HG02610 (cell line): ENCODE measurements around the gene CD72.
A peak's percentile ranks its signal among the peaks of the same experiment; 100 is the strongest.
"Not testable (repeated sequence)": the region's sequence is repeated elsewhere in the genome, so short reads cannot be mapped to it uniquely, and the experiment has no call there.

Source experiments
- ATAC-seq: cut with Tn5 transposase; IDR thresholded peaks from one replicate; pipeline ENCODE4 v1.9.1; 2021; ENCODE audit warnings: mild to moderate bottlenecking, moderate library complexity; ENCODE audit not compliant: unreplicated experiment

Gene CD72

DNA sequence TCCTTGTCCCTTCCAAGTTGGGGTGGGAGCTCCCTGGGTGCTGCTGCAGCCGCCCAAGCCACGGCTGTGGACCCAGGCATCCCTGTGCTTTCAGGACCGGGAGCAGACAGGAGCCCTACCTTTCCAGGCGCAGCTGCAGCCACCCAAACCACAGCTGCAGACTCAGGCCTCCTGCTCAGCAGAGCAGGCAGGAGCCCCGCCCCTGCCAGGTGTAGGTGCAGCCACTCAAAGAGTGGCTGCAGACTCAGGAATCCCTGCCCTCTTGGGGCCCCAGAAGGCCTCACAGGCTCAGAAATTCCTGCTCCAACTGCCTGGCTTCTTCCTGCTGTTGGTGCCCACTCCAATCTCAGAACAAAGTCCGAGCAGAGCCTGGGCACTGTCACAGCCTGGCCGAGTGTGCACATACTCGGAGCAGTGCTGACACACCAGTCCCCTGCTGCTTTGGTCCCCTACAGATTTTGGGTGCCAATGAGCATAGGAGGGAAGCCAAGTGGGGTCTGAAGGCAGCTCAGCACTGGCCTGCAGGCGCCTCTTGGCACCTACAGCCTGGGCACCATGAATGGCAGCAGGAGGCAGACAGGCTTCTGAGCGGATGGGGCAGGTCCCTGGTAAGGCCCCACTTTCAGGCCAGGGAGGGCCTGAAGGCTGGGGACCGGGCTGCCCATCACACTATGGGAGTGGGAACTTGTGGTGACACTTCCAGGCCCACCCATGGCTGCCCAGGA, 19.2 kb downstream of the CD72 start:
- ATAC-seq: no peak

DNA sequence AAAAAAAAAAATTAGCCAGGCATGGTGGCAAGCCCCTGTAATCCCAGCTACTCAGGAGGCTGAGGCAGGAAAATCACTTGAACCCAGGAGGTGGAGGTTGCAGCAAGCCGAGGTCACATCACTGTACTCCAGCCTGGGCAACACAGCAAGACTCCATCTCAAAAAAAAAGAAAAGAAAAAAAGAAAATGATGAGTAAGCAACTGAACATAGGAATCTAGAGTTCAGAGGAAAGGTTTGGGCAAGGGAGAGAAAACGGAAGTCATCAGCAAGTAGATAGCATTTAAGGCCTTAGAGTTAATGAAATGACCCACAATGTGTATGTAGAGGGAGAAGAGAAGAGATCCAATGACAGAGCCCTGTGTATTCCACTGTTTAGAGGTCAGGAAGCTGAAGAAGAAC, 21.3 kb downstream of the CD72 start:
- not testable (repeated sequence) for ATAC-seq

DNA sequence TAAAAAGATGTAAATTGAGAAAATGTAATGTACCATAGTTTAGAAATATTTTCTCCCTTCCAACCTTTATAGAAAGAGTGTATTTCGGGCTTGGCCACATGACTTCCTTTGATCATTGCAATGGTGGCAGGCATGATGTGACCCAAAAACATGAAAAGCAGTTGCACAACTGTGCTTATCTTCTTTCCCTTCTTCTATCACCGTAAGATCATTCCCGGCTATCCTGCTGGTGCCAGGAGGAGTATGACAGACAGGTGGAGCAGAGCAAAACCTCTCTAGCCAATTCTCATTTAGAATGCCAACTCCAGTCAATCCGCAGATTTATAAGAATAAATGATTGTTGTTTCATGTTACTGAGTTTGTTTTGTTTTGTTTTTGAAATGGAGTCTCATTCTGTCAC, 23.7 kb downstream of the CD72 start:
- no peak for ATAC-seq

DNA sequence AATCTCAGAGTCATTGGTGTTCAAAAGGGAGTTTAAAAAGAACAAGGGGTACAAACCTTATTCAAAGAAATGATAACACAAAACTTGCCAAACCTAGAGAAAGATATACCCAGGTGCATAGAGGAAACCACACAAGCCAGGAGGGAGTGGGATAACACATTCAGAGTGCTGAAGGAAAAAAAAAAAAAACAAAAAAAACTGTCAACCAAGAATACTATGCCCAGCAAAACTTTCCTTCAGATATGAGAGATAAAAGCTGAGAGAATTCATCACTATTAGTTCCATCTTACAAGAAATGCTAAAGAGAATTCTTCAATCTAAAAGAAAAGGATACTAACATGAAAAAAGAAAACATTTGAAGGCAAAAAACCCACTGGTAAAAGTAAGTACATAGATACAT, 24.6 kb downstream of the CD72 start:
- ATAC-seq: no peak

DNA sequence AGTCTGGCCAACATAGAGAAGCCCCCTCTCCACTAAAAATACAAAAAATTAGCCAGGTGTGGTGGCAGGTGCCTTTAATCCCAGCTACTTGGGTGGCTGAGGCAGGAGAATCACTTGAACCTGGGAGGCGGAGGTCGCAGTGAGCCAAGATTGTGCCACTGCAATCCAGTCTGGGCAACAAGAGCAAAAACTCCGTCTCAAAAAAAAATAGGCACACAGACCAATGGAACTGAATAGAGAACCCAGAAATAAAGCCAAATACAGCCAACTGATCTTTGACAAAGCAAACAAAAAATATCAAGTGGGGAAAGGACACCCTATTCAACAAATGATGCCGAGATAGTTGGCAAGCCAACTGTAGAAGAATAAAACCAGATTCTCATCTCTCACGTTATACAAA, 29.7 kb downstream of the CD72 start:
- not testable (repeated sequence) for ATAC-seq

DNA sequence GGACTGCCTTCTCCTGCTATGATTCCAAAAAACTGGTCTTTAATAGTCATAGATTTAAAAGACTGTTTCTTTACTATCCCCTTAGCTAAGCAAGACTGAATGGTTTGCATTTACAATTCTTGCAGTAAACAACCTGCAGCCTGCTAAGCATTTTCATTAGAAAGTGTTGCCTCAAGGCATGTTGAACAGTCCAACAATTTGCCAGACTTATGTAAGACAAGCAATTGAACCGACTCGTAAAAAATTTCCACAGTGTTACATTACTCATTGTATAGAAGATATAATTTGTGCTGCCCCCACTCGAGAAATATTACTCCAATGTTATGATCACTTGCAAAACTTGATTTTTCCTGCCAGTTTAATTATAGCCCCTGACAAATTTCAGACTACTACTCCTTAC, 33.5 kb downstream of the CD72 start:
- ATAC-seq: not testable (repeated sequence)

DNA sequence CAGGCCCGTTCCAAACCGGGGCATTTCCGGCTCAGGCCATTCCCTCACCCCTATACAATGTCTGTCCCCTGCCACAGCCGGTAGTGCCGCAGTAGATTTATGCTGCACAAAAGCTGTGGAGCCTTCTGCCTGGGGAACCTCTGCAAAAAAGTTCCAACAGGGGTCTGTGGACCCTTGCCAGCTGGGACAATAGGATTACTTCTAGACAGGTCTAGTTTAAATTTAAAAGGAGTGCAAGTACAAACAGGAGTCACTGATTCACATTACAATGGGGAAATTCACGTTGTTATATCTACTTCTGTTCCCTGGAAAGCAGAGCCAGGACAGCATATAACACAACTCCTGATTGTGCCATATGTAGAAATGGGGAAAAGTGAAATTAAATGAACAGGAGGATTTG, 34.7 kb downstream of the CD72 start:
- ATAC-seq: not testable (repeated sequence)

DNA sequence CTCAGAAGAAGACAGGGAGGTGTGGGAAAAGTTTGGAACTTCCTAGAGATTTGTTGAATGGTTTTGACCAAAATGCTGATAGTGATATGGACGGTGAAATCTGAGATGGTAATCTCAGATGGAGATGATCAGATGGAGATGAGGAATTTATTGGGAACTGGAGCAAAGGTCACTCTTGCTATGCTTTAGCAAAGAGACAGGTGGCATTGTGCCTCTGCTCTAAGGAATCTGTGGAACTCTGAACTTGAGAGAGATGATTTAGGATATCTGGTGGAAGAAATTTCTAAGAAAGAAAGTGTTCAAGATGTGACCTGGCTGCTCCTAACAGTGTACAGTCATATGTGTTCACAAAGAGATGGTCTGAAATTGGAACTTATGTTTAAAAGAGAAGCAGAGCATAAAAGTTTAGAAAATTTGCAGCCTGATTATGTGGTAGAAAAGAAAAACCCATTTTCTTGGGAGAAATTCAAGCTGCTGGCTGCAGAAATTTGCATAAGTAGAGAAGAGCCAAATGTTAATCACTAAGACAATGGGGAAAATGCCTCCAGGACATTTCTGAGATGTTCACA, 38.5 kb downstream of the CD72 start:
- not testable (repeated sequence) for ATAC-seq

DNA sequence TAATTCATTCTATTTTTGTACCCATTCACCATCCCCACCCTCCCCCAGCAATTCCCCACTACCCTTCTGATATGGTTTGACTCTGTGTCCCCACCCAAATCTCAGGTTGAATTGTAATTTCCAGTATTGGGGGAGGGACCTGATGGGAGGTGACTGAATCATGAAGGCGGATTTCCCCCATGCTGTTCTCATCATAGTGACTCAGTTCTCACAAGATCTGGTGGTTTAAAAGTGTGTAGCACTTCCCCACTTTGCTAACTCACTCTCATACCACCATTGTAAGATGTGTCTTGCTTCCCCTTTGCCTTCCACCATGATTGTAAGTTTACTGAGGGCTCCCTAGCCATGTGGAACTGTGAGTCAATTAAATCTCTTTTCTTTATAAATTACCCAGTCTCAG, 39.1 kb downstream of the CD72 start:
- ATAC-seq: no peak

DNA sequence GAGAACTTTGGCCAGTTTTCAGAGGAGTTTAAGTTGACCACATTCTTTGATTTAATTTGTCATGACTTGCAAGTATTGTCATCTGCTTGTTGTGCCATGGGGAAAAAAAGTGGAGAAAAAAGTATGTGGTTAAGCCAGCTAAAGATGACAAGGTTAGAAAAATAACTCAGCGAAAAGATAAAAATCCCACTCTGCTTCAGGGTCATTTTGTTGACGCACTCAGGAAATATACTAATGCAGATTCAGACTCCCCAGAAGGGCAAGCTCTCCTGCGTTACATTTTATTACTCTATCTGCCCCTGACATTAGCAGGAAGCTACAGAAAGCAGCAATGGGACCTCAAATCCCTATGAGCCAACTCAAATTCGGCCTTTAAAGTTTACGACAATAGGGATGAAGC, 40.7 kb downstream of the CD72 start:
- no peak for ATAC-seq

DNA sequence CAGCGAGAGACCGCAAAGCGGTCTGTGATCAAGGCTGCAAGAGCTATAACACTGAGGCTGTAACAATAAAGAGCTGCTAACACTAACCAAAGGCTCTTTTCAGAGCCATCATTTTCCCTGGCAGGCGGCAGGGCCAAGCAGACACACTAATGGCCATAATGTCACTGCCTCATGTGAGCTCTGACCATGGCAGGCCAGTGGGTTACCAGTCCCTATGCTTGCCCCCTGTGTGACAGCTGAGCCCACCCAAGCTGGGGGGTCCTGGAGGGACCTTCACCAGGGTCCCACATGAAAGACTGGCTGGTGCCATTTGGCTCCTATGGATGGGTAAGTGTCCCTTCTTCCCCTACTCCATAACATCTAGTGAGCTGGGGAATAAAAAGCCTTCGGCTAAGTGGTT, 42.7 kb downstream of the CD72 start:
- ATAC-seq: no peak

DNA sequence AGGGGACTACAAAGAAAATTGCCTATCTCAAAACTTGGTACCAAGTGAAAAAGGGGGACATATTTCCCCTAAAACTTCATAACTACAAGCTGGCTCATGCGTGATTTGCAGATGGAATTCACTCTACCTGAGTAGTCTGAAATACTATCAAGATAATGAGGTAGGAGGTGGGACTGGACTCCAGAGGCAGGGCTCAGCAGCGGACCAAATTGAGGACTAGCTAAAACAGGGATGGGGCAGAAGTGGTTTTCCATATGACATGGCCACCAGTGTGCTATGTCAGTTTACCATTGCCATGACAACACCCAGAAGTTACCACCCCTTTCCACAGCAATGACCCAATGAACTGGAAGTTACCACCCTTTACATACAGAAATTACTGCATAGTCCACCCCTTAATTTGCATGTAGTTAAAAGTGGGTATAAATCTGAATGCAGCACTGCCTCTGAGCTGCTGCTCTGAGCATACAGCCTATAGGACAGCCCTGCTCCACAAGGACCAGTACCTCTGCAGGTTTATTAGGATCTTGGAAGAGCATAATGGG, 43.6 kb downstream of the CD72 start:
- no peak for ATAC-seq

DNA sequence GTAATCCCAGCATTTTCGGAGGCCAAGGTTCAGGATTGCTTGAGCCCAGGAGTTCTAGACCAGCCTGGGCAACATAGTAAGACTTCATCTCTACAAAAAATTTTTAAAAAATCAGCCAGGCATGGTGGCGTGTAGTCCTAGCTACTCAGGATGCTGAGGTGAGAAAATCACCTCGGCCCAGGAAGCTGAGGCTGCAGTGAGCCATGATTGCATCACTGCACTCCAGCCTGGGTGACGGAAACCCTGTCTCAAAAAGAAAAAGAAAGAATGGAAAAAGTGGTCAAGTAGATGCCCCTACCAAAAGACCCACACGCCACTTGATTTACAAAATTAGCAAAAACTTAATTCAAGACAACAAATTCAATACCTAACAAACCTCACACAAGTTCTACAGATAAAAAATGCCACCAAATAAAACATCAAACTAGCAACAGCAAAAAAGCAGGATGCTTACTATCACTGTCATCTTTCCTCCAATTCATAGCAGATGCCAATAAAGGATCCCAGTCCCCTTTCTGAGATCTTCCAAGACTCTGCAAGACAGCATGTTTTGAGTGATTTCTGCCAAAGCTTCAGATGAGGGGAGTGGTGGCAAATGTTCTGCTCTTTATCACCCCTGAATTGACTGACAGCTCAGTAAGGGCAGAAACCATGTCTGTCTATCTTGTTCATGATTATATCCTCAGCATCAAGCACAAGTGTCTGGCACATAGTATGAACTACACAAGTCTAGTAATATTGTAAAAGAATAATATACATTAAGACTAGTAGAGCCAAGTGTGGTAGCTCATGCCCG, 47.3 kb downstream of the CD72 start:
- peak; percentile 70 for ATAC-seq

DNA sequence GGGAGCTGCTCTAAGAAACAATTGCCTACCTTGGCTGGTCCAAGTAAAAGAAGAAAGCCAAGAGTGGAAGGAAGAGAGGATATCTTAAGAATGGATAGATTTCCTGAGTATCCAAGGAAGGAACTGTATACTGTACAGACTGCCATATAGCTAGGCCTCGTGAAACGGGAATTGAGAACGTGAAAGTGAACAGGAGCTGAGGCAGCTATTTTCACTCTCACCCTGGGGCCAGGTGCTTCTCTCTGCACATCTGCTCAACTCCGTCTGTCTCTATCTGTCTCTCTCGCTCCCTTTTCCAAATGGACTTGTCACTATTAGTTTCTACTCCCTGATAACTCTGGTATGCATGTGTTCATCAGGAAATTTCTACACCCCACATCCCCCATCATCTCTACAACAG, 49.0 kb downstream of the CD72 start:
- ATAC-seq: peak; percentile 43

DNA sequence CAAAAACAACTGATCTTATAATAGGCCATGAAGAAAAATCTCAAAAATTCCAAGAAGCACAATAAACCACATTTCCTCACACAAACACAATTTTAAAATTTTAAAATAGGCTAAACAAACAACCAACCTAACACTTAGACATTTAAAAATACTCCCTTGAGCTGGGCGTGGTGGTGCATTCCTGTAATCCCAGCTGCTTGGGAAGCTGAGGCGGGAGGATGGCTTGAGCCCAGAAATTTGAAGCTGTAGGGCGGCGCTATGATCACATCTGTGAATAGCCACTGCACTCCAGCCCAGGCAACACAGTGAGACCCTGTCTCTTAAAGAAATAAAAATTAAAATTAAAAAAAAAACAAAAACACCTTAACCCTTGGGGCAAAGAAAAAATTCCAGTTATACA, 50.0 kb downstream of the CD72 start:
- no peak for ATAC-seq

DNA sequence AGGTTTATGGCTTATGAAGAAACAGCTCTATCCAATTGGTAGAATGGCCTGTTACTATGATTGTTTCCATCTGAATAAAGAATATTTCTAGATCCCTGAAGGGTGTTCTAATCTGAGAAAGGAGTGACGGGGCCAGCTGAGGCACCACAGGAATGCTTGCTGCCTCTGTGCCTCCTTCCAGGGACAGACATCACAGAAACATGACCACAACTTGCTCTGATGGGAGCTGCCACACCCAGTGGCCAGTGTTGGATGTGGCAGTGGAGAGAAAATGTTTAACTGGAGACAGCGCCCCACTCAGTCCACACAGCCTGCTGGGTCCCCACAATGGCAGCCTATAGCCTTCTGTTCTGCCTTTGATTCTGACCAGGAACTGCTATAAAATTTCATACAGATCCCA, 51.8 kb downstream of the CD72 start:
- no peak for ATAC-seq

DNA sequence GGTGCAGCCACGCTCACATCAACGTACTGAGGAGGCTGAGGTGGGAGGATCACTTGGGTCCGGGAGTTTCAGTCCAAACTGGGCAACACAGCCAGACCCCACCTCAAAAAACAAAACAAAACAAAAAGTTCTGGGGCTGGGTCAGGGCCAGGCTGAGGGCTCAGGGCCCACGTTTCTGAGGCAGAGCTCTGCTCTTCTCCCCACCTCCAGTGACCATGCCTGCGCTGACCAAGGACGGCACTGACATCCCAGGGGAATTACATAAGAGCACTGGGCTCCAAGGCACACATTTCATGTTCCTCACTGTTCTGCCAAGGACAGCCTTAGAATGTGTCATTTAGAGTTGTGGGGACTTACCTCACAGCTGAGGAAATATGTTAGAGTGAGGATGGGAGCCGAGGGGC, 53.6 kb downstream of the CD72 start:
- no peak for ATAC-seq

DNA sequence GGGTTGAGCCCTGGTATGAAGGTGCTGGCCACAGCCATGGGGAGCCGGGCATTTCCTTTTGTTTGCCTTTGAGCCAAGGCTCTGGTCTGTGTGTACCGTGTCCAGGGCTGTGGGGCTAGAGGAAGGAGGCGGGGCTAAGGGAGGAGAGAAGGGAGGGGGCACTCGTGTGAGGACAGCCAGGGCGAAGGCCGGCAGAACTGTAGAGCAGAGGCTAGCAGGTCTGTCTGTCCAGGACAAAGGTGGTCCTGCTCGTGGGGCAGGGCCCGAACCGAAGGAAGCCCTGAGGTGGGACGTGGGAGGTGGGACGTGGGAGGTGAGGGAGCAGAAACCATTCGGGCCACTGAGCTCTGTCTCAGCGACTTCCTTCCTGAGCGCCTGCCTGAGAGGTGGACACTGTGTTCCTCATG, 54.4 kb downstream of the CD72 start:
- no peak for ATAC-seq

DNA sequence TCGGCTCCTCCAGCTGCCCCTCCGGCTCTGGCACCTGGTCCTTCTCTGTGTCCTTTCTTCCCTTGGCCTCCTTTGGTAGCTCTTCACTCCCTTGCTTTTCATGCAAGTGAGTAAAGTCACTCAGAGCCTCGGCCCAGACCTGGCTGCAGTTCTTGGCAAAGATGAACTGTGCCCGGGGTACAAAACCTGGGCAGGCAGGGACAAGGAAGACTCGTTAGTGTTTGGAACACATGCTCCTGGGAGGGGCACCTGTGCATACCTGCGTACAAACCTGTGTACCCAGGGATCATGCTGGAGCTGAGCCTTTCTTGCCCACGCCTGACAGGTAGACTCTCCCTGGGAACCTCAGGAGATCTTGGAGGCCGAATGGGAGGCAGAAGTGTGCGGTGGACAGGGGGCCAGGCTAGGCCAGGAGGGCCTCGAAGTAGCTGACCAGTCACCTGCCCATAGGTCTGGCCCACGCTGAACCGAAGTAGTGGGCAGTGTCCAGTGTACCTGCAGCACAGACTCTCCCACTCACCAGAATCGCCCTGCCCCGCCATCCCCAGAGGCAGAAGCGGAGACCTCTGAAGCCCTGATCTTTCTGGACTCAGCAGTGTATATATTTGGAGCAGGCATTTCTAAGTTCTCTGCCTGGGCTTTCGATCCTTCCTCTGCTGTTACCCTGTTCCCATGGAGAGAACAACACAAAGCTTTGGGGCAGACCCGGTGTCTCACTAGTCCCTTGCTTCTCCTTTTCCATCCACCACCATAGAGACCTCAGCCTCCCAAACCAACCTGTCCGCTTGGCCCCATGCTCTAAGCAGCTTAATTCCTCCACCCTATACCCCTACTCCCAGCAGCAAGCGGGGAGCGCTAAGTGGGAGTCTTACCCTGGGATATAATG, 55.1 kb downstream of the CD72 start:
- no peak for ATAC-seq

DNA sequence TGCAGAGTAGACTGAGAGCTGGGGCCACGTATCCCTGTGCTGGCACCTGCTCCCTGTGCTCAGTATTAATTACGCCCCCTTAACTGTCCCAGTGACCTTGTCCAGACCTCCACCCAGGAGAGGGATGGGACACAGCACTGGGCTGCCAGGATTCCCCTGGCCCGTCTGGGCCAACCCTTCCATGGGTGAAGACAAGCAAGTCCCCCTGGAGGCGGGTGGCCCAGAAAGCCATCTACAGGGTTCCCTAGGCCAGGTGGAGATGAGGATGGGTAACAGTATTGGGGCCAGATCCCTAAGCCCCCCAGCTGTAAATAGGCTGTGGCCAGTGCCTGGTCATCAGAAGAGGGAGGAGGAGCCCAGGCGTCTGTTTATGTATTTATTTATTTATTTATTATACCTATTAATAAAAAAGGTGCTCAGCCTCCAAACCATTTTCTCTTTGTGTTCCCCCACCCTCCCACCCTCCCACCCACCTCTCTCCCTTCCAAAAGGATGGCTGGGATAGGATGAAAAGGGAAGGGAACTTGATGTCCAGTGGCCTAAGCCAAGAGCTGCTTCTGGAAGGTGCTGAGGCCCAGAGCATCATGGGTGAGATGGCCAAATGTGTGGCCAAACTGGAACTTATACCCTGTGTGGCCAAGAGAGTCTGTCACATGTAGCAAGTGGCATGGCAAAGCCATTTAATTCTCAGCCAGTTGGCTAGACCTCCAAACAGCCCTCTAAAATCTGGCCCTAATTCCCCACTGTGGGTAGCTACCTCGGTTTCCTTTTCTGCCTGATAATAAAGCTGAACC, 56.5 kb downstream of the CD72 start:
- ATAC-seq: no peak
